HEK293 (cell line): Measurements from ENCODE around the gene SCYGR7.

Experiments used
- CTCF ChIP-seq: fragments of 450-650 bp; formaldehyde crosslinking; IDR thresholded peaks from 2 replicates; pipeline ENCODE4 v1.5.1; 2016; ENCODE audit warnings: missing biosample characterization, missing genetic modification characterization
- ZNF514 ChIP-seq: fragments of 450-650 bp; formaldehyde crosslinking; IDR thresholded peaks from 2 replicates; pipeline ENCODE4 v1.5.1; 2016; ENCODE audit warnings: missing biosample characterization, missing genetic modification characterization
- ZNF629 ChIP-seq: fragments of 450-650 bp; formaldehyde crosslinking; IDR thresholded peaks from 2 replicates; pipeline ENCODE4 v1.5.1; 2017; ENCODE audit warnings: missing biosample characterization, missing genetic modification characterization
- ZNF658 ChIP-seq: fragments of 450-650 bp; formaldehyde crosslinking; IDR thresholded peaks from 2 replicates; pipeline ENCODE4; 2016; ENCODE audit warnings: missing biosample characterization, missing genetic modification characterization
- ZNF670 ChIP-seq: fragments of 450-650 bp; formaldehyde crosslinking; IDR thresholded peaks from 2 replicates; pipeline ENCODE4 v1.5.1; 2016; ENCODE audit warnings: missing biosample characterization, missing genetic modification characterization, low read depth
- ZNF776 ChIP-seq: fragments of 450-650 bp; formaldehyde crosslinking; IDR thresholded peaks from 2 replicates; pipeline ENCODE4 v1.5.0; 2017; ENCODE audit warnings: missing biosample characterization, missing genetic modification characterization, borderline replicate concordance

- TF ChIP-seq ZNF670 (tag by site-specific recombination), result no peak
- no peak for TF ChIP-seq ZNF514
- TF ChIP-seq ZNF658 (tag by site-specific recombination), result no peak
- TF ChIP-seq CTCF (tag by site-specific recombination), result no peak
- TF ChIP-seq ZNF776 (tag by site-specific recombination), result no peak
- no peak for TF ChIP-seq ZNF629 (tag by site-specific recombination)
Observed at GRCh38 chr2:227728035-227728434, at the start of gene SCYGR7.
